Activated T-cell treated with anti-CD3 and anti-CD28 coated beads, Interleukin-2, amount 50 U/mL, for 72 hours (primary cell): ENCODE data around the gene HAGHL. TPM values are rescaled to one million over a fixed set of nuclear protein-coding genes. Genes with fewer than 3 reads are reported as not detected.
A peak's percentile ranks its signal among the peaks of the same experiment; 100 is the strongest.
"Not testable (repeated sequence)": the region's sequence is repeated elsewhere in the genome, so short reads cannot be mapped to it uniquely, and the experiment has no call there.

Source experiments
- ATAC-seq, 2 donors: fragments of 150-1000 bp; cut with Tn5 transposase; replicated peaks in 1 of 2; 2 replicates each; pipeline ENCODE4 v1.10.0; 2021; ENCODE audit warnings: moderate library complexity in 2 of 2, mild to moderate bottlenecking in 1 of 2
- DNase-seq, 2 donors: peaks; one replicate each; pipeline ENCODE4 v3.0.0; 2021 to 2022; ENCODE audit warnings: mixed read lengths in 1 of 2
- H3K27ac Mint-ChIP-seq: one replicate; pipeline ENCODE4 v1.8.0; 2022; ENCODE audit warnings: mild to moderate bottlenecking, moderate library complexity, mixed read lengths
- H3K27me3 Mint-ChIP-seq: one replicate; pipeline ENCODE4 v1.8.0; 2022; ENCODE audit warnings: low read depth, mixed read lengths
- H3K36me3 Mint-ChIP-seq, 2 donors: one replicate each; pipeline ENCODE4 v1.8.0; 2022; ENCODE audit warnings: mixed read lengths in 2 of 2, mild to moderate bottlenecking in 1 of 2; ENCODE audit not compliant: insufficient read depth in 2 of 2
- H3K4me1 Mint-ChIP-seq: one replicate; pipeline ENCODE4 v1.8.0; 2022; ENCODE audit warnings: low read depth, mixed read lengths
- H3K4me3 Mint-ChIP-seq, 2 donors: one replicate each; pipeline ENCODE4 v1.8.0; 2022; ENCODE audit warnings: mild to moderate bottlenecking in 2 of 2, mixed read lengths in 2 of 2, moderate library complexity in 2 of 2
- H3K9me3 Mint-ChIP-seq, 2 donors: one replicate each; pipeline ENCODE4 v1.8.0; 2022; ENCODE audit warnings: mixed read lengths in 2 of 2
- total RNA-seq, 2 donors: library from RNA; stranded (reverse); gene quantifications; one replicate each; pipeline ENCODE4 v1.2.3, GENCODE V29; 2022

HAGHL gene
- total RNA-seq, 2 donors from 2014 or later = 11.4 to 17.6 TPM

DNA sequence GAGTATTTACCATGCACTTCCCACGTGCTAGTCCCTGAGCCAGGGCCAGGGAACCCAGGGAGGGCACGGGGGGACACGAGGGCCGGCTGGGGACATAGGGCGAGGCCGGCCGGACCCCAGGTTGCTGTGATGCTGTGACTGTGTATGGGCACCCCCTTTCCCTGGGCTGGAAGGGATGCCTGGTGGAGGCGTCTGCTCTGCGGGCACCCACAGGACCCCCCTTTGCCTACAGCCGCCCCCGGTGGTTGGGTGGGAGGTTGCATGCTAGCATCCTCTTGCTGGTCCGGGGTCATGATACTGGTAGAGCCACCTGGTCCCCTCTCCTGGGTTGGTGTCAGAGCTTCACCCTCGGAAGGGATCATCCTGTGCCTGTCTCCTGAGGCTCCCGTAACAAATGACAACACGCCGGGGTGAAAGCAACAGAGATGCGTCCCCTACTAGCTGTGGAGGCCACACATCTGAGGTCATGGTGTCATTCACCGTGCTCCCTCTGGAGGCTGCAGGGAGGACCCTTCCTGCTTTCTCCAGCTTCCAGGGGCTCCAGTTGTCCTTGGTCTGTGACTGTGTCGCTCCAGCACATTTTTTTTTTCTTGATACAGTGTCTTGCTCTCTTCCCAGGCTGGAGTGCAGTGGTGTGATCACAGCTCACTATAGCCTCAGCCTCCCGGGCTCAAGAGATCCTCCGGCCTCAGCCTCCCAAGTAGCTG is 17.0 kb downstream of the HAGHL start:
- DNase-seq = no peak
- H3K4me3 Mint-ChIP-seq = no peak overlapping the region
- no peak for ATAC-seq
- H3K27me3 Mint-ChIP-seq = no peaks in the 10 kb centered on the region
- no peak overlapping the region for H3K27ac Mint-ChIP-seq
- H3K36me3 Mint-ChIP-seq = no peaks in the 10 kb centered on the region
- no peaks in the 10 kb centered on the region for H3K9me3 Mint-ChIP-seq
- peaks cover 13% of the 10 kb centered on the region for H3K4me1 Mint-ChIP-seq

DNA sequence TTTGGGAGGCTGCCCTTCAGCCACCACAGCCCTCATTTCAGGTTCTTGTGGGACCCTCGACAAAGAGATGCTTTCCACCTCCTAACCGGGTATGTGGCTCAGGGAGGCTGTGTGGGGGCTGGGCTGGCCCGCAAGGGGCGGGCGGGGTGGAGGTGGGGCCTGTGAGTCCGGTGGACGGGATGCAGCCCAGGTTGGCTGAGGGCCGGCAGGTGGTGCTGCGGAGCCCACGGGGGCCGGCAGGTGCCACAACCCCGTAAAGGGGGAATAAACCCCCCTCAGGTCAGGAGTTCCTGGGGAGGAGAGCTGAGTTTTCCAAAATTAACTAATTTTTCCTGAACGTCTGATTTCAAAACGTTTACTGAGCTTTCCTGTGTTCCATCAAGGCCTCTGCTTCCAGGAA is 18.8 kb downstream of the HAGHL start:
- H3K4me3 Mint-ChIP-seq = no peak overlapping the region
- DNase-seq = peak in 1 of 2 donors; percentile 44
- H3K9me3 Mint-ChIP-seq = no peaks in the 10 kb centered on the region
- H3K4me1 Mint-ChIP-seq = no peaks in the 10 kb centered on the region
- no peak for ATAC-seq
- no peaks in the 10 kb centered on the region for H3K27me3 Mint-ChIP-seq
- no peak overlapping the region for H3K27ac Mint-ChIP-seq
- no peaks in the 10 kb centered on the region for H3K36me3 Mint-ChIP-seq

DNA sequence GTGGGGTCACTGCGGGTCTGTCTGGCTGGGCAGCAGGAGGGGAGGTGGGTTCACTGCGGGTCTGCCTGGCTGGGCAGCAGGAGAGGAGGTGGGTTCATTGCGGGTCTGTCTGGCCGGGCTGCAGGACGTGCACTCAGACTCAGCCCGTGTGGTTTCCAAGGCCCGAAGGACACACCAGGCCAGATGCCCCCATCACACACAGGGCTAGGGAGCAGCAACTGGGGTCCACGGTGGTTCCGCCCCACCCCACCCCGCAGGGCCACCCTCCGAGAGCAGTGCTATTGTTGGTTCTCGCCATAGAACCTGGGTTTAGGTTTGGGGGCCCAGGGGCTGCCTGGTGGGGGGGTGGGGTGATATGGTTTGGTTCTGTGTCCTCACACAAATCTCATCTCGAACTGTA is 19.7 kb downstream of the HAGHL start:
- Mint-ChIP-seq H3K4me1 (no peaks in the 10 kb centered on the region), H3K27me3 (no peaks in the 10 kb centered on the region)

DNA sequence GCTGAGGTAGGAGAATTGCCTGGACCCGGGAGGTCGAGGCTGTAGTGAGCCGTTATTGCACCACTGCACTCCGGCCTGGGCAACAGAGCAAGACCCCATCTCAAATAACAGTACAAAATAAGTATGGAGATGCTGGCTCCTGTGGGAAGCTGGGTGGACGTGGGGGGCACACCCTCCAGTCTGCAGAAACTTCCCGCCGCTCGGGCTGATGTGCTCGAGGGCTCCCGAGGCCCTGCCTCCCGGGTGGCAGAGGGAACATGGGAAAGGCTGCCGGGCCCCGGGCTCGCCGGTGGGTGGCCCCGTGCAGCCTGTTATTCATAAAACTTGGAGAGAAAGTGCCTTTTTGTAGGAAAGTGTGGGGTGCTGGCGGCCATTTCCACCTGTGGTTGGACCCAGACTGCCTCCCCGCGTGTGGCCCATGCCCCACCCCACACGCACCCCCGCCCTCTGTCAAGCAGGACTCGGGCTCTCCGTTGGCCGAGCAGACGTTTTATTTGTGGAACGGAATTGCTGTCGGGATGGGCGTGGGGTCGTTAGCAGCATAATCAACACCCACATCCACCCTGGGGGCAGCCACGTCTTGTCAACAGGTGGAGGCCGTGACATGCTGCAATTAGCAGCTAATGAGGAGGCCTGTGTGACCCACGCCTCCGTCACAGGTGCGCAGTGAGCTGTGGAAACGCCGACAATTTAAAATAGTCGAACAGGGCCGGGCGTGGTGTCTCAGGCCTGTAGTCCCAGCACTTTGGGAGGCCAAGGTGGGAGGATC is 21.3 kb downstream of the HAGHL start:
- Mint-ChIP-seq H3K27me3 (no peaks in the 10 kb centered on the region), H3K4me1 (no peaks in the 10 kb centered on the region), H3K4me3 (no peak overlapping the region), H3K36me3 (no peaks in the 10 kb centered on the region), H3K9me3 (no peaks in the 10 kb centered on the region), H3K27ac (no peak overlapping the region)
- no peak for DNase-seq
- no peak for ATAC-seq

More for the DNA sequence above, 19.7 kb downstream of the HAGHL start:
- ATAC-seq (no peak), DNase-seq (no peak)
- Mint-ChIP-seq H3K9me3 (no peaks in the 10 kb centered on the region), H3K4me3 (no peak overlapping the region), H3K27ac (no peak overlapping the region), H3K36me3 (no peaks in the 10 kb centered on the region)

DNA sequence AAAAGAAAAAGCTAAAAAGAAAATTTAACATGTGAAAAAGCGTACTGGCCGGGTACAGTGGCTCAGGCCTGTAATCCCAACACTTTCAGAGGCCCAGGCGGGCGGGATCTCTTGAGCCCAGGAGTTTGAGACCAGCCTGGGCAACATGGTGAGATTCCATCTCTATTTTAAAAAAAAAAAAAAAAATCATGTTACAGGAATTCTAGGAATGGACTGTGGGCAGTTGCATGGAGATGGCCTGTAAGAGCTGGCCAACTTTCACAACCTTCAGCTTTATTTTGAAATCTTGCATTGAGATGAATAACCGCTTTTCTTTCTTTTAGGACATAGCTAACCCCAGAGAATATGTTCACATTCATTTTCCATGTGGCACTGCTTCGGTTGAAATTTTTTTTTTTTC is 22.1 kb downstream of the HAGHL start:
- Mint-ChIP-seq H3K4me1 (no peaks in the 10 kb centered on the region), H3K27me3 (no peaks in the 10 kb centered on the region), H3K9me3 (no peaks in the 10 kb centered on the region), H3K4me3 (no peak overlapping the region), H3K27ac (no peak overlapping the region), H3K36me3 (no peaks in the 10 kb centered on the region)
- DNase-seq (no peak), ATAC-seq (no peak)

DNA sequence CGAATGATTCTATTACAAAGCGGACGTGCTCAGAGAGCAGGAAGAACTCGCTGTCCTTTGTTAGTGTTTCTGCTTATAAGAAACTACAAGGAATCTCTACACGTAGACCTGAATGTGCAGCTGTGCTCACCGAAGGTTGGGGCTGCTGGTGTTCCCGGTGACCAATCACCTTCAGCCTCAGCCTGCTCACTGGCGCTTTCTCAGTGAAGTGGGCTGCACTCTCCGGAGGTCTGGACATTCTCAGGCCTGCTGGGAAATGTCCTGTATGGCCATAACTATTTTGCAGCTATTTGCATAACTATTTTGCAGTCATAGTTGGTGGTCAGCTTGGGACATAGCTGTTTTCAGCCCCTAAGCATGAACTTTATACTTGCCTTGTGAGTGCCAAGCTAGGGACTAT is 23.6 kb downstream of the HAGHL start:
- Mint-ChIP-seq H3K9me3 (no peaks in the 10 kb centered on the region), H3K27ac (no peak overlapping the region), H3K36me3 (no peaks in the 10 kb centered on the region), H3K4me3 (no peak overlapping the region), H3K27me3 (no peaks in the 10 kb centered on the region), H3K4me1 (no peaks in the 10 kb centered on the region)
- DNase-seq (no peak), ATAC-seq (no peak)

DNA sequence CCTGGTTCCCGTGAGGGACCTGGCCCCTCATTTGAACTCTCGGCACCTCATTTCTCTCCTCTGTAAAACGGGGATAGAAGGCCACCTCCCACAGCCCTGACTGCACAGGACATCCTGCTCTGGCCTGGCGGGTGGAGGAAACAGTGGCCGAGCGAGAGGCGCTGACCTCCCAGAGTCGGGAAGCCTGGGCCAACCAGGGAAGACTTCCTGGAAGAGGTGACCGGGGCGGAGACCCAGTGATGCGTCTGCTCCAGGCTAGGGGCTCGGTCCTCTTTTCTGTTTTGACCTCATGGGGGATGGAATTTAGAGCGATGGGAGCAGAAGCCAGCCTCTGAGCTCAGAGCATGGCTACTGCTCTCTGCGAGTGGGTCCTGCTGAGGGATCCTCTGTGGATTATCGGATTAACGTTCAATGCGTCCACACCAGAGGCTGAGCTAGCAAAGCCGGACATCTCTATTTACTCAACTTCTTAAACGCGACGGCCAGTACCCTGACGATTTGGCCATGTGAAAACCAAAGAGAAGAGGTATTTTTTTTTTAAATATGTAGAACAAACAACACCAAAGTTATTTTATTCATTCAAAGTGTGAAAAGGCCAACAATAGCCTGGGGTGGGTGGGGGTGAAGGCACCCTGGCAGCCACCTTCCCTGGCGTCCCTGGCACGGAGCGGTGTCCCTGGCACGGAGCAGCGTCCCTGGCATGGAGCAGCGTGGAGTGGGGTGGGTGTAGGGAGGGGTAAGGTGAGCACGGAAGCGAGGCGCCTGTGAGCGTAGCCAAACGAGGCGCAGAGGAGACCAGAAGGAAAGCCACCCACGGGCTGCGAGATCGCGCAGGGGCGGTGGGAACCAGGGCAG is 24.5 kb downstream of the HAGHL start:
- DNase-seq (no peak), ATAC-seq (no peak)
- no peaks in the 10 kb centered on the region for H3K4me1 Mint-ChIP-seq

DNA sequence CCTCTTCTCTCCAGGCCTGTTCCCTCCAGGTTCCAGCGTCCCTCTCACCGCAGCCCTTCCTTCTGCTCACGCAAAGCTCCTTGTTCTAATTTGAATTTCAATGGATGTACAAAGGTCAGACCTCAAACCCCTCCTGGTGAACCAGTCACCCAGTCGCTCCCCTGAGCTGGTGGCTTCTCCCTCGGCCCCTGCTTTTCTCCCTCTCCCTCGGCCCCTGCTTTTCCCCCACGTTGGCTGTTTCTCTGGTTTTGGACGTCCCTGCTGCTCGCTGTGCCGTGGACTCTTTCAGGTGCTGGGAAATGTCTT is 25.1 kb downstream of the HAGHL start:
- Mint-ChIP-seq H3K9me3 (no peaks in the 10 kb centered on the region), H3K27ac (no peak overlapping the region), H3K4me1 (no peaks in the 10 kb centered on the region), H3K4me3 (no peak overlapping the region), H3K36me3 (no peaks in the 10 kb centered on the region), H3K27me3 (no peaks in the 10 kb centered on the region)
- ATAC-seq = no peak
- DNase-seq = no peak

More for the DNA sequence above, 24.5 kb downstream of the HAGHL start:
- no peaks in the 10 kb centered on the region for H3K9me3 Mint-ChIP-seq
- H3K27ac Mint-ChIP-seq = no peak overlapping the region
- H3K27me3 Mint-ChIP-seq = no peaks in the 10 kb centered on the region
- H3K36me3 Mint-ChIP-seq = no peaks in the 10 kb centered on the region
- no peak overlapping the region for H3K4me3 Mint-ChIP-seq

DNA sequence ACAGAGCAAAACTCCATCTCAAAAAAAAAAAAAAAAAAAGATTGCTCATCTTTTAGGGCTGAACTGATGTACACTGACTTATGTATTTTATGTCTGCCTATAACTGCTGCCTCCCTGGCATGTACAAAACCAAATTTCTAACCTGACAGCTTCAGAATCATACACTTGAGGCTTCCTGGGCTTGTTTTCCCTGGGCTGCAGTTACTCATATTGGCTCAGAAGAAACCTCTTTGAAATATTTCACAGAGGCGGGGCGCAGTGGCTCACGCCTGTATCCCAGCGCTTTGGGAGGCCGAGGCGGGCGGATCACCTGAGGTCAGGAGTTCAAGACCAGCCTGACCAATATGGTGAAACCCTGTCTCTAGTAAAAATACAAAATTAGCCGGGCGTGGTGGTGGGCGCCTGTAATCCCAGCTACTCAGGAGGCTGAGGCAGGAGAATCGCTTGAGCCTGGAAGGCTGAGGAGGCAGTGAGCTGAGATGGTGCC is 27.3 kb downstream of the HAGHL start:
- not testable (repeated sequence) for H3K27ac Mint-ChIP-seq, H3K4me1 Mint-ChIP-seq, H3K36me3 Mint-ChIP-seq, H3K4me3 Mint-ChIP-seq, H3K27me3 Mint-ChIP-seq, ATAC-seq, H3K9me3 Mint-ChIP-seq, DNase-seq

DNA sequence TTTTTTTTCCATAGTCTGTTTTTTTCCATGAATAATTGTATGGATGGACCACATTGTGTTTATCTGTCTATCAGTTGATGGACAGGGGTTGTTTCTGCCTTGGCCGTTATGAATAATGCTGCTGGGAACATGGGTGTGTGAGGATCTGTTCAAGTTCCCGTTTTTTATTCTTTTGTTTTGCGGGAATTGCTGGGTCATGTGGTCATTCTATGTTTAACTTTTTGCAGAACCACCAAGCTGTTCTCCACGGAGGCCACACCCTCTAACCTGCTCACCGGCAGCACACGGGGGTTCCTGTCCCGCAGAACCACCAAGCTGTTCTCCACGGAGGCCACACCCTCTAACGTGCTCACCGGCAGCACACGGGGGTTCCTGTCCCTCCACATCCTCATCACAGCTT is 27.8 kb downstream of the HAGHL start:
- DNase-seq = no peak
- no peaks in the 10 kb centered on the region for H3K4me1 Mint-ChIP-seq
- no peak for ATAC-seq
- H3K9me3 Mint-ChIP-seq = no peaks in the 10 kb centered on the region
- no peaks in the 10 kb centered on the region for H3K36me3 Mint-ChIP-seq
- H3K4me3 Mint-ChIP-seq = no peak overlapping the region
- no peaks in the 10 kb centered on the region for H3K27me3 Mint-ChIP-seq
- H3K27ac Mint-ChIP-seq = no peak overlapping the region

DNA sequence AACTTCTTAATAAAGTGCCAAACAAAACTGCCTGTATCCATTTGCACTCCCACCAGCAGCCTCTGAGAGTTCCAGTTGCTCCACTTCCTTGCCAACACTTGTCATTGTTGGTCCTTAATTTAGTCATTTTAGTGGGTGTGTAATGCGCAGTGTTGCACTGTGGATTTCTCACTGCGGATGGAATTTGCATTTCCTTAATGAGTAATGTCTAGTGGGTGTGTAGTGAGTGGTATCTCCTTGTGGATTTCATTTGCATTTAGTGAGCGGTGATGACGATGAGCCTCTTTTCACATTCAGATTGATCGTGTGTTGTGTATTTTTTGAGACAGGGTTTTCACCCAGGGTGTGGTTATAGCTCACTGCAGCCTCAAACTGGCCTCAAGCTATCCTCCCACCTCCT is 29.5 kb downstream of the HAGHL start:
- Mint-ChIP-seq H3K4me1 (no peaks in the 10 kb centered on the region), H3K4me3 (no peak overlapping the region), H3K9me3 (no peaks in the 10 kb centered on the region), H3K36me3 (no peaks in the 10 kb centered on the region), H3K27me3 (no peaks in the 10 kb centered on the region), H3K27ac (no peak overlapping the region)
- DNase-seq (no peak), ATAC-seq (peak; percentile 22 to 66)

DNA sequence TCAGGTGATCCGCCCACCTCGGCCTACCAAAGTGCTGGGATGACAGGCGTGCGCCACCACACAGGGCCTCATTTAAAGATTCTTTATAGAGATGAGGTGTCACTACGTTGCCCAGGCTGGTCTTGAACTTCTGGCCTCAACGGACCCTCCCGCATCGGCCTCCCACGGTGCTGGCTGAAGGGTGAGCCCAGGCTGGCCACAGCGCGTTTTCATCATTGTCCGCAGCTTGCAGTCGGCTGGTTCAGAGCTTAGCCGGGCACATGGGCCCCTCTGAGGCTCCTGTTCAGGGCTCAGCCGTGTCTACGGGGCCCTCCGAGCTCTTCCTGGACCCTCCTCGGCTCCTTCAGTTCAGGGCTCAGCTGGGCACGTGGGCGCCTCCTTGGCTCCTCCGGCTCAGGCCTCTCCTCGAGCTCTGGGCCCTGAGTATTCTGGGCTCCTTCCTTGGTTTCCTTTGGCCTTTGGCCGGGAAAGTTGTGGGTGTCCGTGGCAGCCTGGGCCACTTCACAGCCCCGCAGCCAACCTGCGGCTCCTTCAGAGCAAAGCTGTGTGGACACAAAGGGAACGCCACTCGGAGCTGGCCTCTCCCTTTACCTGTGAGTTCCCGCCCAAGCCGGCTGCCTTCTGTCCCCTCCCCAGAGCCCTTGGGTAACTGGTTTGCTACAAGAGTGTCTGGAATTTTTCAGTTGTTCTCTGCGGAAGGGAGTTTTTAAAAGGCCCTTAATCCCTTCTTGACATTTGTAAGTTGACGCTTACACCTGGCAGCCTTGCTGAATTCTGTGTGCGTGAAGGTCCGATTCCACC is 32.4 kb downstream of the HAGHL start:
- Mint-ChIP-seq H3K9me3 (no peaks in the 10 kb centered on the region), H3K27ac (no peak overlapping the region), H3K4me1 (no peaks in the 10 kb centered on the region), H3K27me3 (no peaks in the 10 kb centered on the region), H3K36me3 (no peaks in the 10 kb centered on the region), H3K4me3 (no peak overlapping the region)
- DNase-seq (no peak), ATAC-seq (no peak)
